Measurements from ENCODE around the gene GBE1. TPM values are rescaled to one million over a fixed set of nuclear protein-coding genes. Genes with fewer than 3 reads are reported as not detected.

Gene GBE1
- polyA plus RNA-seq, 3 donors, result 7.7 to 21.7 (median 19.1) TPM

- Mint-ChIP-seq H3K27ac (peak overlapping the region in 1 of 7 donors; percentile 8), H3K9me3 (peaks cover 0 to 11% (median 3%) of the 10 kb centered on the region in 7 donors), H3K27me3 (ENCODE audit: low read depth in 3 of 3) (peaks cover 0 to 2% (median 2%) of the 10 kb centered on the region in 3 donors), H3K4me1 (peaks cover 28% of the 10 kb centered on the region), H3K4me3 (no peak overlapping the region), H3K36me3 (peaks cover 3 to 7% of the 10 kb centered on the region in 2 donors)
- no peak for DNase-seq
- H4K20me1 ChIP-seq (ENCODE audit: insufficient read depth, low read length), result no peaks in the 10 kb centered on the region
- peaks cover 12% of the 10 kb centered on the region for H3K79me2 ChIP-seq (ENCODE audit: insufficient read depth, low read length)
- TF ChIP-seq CTCF (IDR thresholded peaks at IDR 0.05), result no peak
- H3K4me1 ChIP-seq (ENCODE audit: control insufficient read depth in 1 of 2, insufficient read depth in 2 of 2, low read length in 2 of 2), result peaks cover 12 to 22% of the 10 kb centered on the region in 2 donors
- H3K36me3 ChIP-seq (replicated peaks in 1 of 2; ENCODE audit: control insufficient read depth in 1 of 2, insufficient read depth in 2 of 2, low read length in 2 of 2), result peaks cover 0 to 3% of the 10 kb centered on the region in 2 donors
- no peak overlapping the region for H3K27ac ChIP-seq (ENCODE audit: low read depth in 1 of 2, low read length in 2 of 2)
- no peak overlapping the region for H3K4me2 ChIP-seq (replicated peaks; ENCODE audit: extremely low read depth, low read length, poor library complexity, severe bottlenecking)
- H3K4me3 ChIP-seq (replicated peaks in 1 of 3; ENCODE audit: low read depth in 2 of 3, low read length in 3 of 3), result no peak overlapping the region
- intact Hi-C loops (cut with micrococcal nuclease), result loop anchor here in 1 of 2 donors (5.0 kb wide), 1 partner anchor 368 kb away; no protein-coding TSS in a partner anchor
- H3K9me3 ChIP-seq (replicated peaks in 1 of 2; ENCODE audit: control insufficient read depth in 1 of 2, insufficient read depth in 1 of 2, low read length in 2 of 2), result peaks cover 0 to 4% of the 10 kb centered on the region in 2 donors
- WGBS (ENCODE audit: insufficient coverage), result 96% methylated on average over 5 of the region's 7 CpGs
- no peak overlapping the region for H2AFZ ChIP-seq (ENCODE audit: insufficient read depth, low read depth, low read length, poor library complexity, severe bottlenecking)
- no peaks in the 10 kb centered on the region for H3K27me3 ChIP-seq (ENCODE audit: control insufficient read depth in 2 of 2, insufficient read depth in 2 of 2, low read length in 2 of 2)
- no peak overlapping the region for H3K9ac ChIP-seq (ENCODE audit: insufficient read depth, low read length, poor library complexity, severe bottlenecking)
Observed at GRCh38 chr3:81764002-81764401, 2.6 kb upstream of the GBE1 start.

GRCh38 chr3:81763001-81763400 lies 1.6 kb upstream of the GBE1 start:
- intact Hi-C loops (cut with micrococcal nuclease), result loop anchor here in 1 of 2 donors (5.0 kb wide), 1 partner anchor 369 kb away; no protein-coding TSS in a partner anchor
- H3K4me3 Mint-ChIP-seq, result no peak overlapping the region
- no peaks in the 10 kb centered on the region for H3K27me3 ChIP-seq (ENCODE audit: control insufficient read depth in 2 of 2, insufficient read depth in 2 of 2, low read length in 2 of 2)
- peaks cover 0 to 2% (median 2%) of the 10 kb centered on the region in 3 donors for H3K27me3 Mint-ChIP-seq (ENCODE audit: low read depth in 3 of 3)
- H3K9ac ChIP-seq (ENCODE audit: insufficient read depth, low read length, poor library complexity, severe bottlenecking), result no peak overlapping the region
- H3K4me1 Mint-ChIP-seq, result peaks cover 29% of the 10 kb centered on the region
- WGBS (ENCODE audit: insufficient coverage), result 10% methylated on average over 2 of the region's 4 CpGs
- H3K79me2 ChIP-seq (ENCODE audit: insufficient read depth, low read length), result peaks cover 22% of the 10 kb centered on the region
- peaks cover 0 to 4% of the 10 kb centered on the region in 2 donors for H3K9me3 ChIP-seq (replicated peaks in 1 of 2; ENCODE audit: control insufficient read depth in 1 of 2, insufficient read depth in 1 of 2, low read length in 2 of 2)
- peaks cover 0 to 11% of the 10 kb centered on the region in 2 donors for H3K36me3 ChIP-seq (replicated peaks in 1 of 2; ENCODE audit: control insufficient read depth in 1 of 2, insufficient read depth in 2 of 2, low read length in 2 of 2)
- H3K36me3 Mint-ChIP-seq, result peaks cover 10 to 14% of the 10 kb centered on the region in 2 donors
- peaks cover 0 to 15% (median 4%) of the 10 kb centered on the region in 7 donors for H3K9me3 Mint-ChIP-seq
- H2AFZ ChIP-seq (ENCODE audit: insufficient read depth, low read depth, low read length, poor library complexity, severe bottlenecking), result peak overlapping the region; percentile 9
- peaks cover 12 to 22% of the 10 kb centered on the region in 2 donors for H3K4me1 ChIP-seq (ENCODE audit: control insufficient read depth in 1 of 2, insufficient read depth in 2 of 2, low read length in 2 of 2)
- DNase-seq, result no peak
- H3K27ac Mint-ChIP-seq, result peak overlapping the region in 4 of 7 donors; percentile 6 to 52 (median 47)
- H3K4me3 ChIP-seq (replicated peaks in 1 of 3; ENCODE audit: low read depth in 2 of 3, low read length in 3 of 3), result no peak overlapping the region
- no peak overlapping the region for H3K4me2 ChIP-seq (replicated peaks; ENCODE audit: extremely low read depth, low read length, poor library complexity, severe bottlenecking)
- TF ChIP-seq CTCF (IDR thresholded peaks at IDR 0.05), result no peak
- H3K27ac ChIP-seq (ENCODE audit: low read depth in 1 of 2, low read length in 2 of 2), result no peak overlapping the region
- H4K20me1 ChIP-seq (ENCODE audit: insufficient read depth, low read length), result no peaks in the 10 kb centered on the region

Measured in CD14-positive monocyte (primary cell).